AG08396 (cell line): ENCODE measurements around the gene SWAP70.

Experiments
- DNase-seq: peaks from one replicate; pipeline ENCODE4 v3.0.0; 2012; ENCODE audit warnings: low spot score, mixed read lengths

Gene SWAP70

GRCh38 chr11:9776203-9776602 is 112.3 kb downstream of the SWAP70 start:
- no peak for DNase-seq

- no peak for DNase-seq
These were observed 113.2 kb downstream of the SWAP70 start for GRCh38 chr11:9777066-9777465.

- no peak for DNase-seq
These were observed 113.6 kb downstream of the SWAP70 start for GRCh38 chr11:9777525-9777924.

- DNase-seq: no peak
These were observed 117.1 kb downstream of the SWAP70 start for GRCh38 chr11:9780929-9781328.

- no peak for DNase-seq
These were observed 120.1 kb downstream of the SWAP70 start for GRCh38 chr11:9783986-9784385.

GRCh38 chr11:9784602-9785315 is 120.9 kb downstream of the SWAP70 start:
- no peak for DNase-seq

GRCh38 chr11:9787260-9787659 is 123.4 kb downstream of the SWAP70 start:
- no peak for DNase-seq

GRCh38 chr11:9787981-9788521 is 124.2 kb downstream of the SWAP70 start:
- peak; percentile 78 for DNase-seq

GRCh38 chr11:9789910-9790309 is 126.0 kb downstream of the SWAP70 start:
- DNase-seq: no peak

GRCh38 chr11:9790703-9791102 is 126.8 kb downstream of the SWAP70 start:
- DNase-seq: no peak

- no peak for DNase-seq
These were observed 132.4 kb downstream of the SWAP70 start for GRCh38 chr11:9796266-9796665.

GRCh38 chr11:9796854-9797253 is 133.0 kb downstream of the SWAP70 start:
- DNase-seq: no peak

GRCh38 chr11:9797300-9797699 is 133.4 kb downstream of the SWAP70 start:
- no peak for DNase-seq

- DNase-seq: no peak
These were observed 136.0 kb downstream of the SWAP70 start for GRCh38 chr11:9799886-9800285.

GRCh38 chr11:9802291-9802861 is 138.5 kb downstream of the SWAP70 start:
- DNase-seq: peak; percentile 43
